ENCODE measurements around the gene YIF1B. TPM values are rescaled to one million over a fixed set of nuclear protein-coding genes. Genes with fewer than 3 reads are reported as not detected.

Gene YIF1B
- total RNA-seq = 73.3 and 84.5 TPM in 2 replicates

GRCh38 chr19:38315657-38316476, at the start of gene YIF1B:
Gene YIF1B, minus strand, starts transcription at chr19:38315947. Its CDS starts 30 bp downstream, at chr19:38315917.

DNA sequence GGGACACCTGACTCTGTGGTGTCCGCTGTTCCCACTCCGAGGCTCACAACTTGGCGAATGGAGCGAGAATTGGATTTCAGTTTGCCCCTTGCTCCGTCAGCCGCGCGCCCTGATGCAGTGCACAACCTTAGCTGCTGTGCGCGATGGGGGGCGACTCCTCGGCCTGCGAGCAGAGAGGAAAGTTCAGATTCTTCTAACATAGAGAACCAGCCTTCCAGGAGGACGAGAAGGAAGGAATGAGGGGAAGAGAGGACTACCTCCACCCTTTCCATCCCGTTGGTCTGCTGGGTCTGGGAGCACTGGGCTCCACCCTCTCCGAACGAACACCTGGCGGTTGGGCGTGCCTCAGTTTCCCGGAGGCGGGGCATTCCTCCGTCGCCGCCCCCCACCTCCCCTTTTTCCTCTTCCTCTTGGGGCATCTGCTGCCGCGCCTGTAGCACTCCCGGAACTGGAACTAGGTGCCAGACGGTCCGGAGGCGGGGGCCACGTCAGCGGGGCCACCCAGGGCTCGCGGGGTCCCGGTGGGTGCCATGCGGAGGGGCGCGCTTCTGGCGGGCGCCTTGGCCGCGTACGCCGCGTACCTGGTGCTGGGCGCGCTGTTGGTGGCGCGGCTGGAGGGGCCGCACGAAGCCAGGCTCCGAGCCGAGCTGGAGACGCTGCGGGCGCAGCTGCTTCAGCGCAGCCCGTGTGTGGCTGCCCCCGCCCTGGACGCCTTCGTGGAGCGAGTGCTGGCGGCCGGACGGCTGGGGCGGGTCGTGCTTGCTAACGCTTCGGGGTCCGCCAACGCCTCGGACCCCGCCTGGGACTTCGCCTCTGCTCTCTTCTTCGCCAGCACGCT, 3.9 kb upstream of the YIF1B start, which contains the start of gene KCNK6:
KCNK6 (plus strand) TSS at position 425 of the 838 bp plus-strand sequence; CDS start at position 531, 106 bp downstream.

DNA sequence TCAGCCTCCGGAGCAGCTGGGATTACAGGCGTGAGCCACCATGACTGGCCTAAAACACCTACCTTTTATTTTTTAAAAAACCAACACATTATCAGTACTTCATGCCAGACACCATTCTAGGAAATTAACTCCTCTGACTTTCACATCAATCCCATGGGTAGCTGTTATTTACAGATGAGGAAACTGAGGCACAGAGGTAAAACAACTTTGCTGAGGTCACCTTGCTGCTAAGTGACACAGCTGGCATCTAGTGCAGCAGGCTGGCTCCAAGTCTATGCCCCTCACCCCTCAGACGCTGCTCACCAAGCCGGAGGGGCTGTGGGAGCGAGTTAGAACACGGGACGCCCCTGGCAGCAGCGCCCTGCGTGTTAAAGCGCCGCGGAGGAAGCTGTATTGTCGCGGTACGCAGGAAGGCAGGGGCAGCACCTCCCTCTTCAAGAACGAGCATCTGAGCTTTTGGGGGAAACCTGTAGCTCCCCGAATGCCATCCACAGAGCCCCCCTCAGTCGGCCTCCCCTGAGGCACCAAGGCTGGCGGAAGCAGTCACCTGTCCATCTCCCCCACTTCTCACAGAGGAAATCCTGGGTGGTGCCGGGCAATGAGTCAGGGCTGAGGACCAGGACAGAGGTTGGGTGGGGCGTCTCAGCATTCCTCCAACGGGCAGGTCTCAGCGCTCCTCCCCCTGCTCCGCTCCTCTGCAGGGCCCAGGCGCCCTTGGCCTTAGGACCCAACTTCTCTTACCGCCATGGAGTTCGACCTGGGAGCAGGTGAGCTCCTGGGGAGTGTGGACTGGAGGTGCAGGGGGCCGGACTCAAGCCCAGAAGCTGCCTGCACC, 12.0 kb downstream of the YIF1B start, which contains the start of gene C19orf33:
C19orf33 (plus strand) TSS at position 735 of the 835 bp plus-strand sequence; CDS start at position 746, 11 bp downstream.

DNA sequence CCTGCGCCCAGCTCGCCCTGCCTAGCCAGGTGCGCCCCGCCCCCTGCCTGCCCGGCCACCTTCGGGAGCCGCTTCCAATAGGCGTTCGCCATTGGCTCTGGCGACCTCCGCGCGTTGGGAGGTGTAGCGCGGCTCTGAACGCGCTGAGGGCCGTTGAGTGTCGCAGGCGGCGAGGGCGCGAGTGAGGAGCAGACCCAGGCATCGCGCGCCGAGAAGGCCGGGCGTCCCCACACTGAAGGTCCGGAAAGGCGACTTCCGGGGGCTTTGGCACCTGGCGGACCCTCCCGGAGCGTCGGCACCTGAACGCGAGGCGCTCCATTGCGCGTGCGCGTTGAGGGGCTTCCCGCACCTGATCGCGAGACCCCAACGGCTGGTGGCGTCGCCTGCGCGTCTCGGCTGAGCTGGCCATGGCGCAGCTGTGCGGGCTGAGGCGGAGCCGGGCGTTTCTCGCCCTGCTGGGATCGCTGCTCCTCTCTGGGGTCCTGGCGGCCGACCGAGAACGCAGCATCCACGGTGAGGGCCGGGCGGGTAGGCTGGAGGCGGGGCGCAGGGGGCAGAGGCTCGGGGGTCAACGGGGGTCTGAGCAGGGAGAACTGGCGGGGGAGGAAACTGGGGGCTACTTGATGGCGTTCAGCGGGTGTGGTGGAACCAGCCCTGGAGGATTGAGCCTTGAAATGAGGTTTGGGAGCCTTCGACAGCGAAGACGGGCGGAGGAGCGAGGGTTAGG, 51.1 kb downstream of the YIF1B start, which contains the start of gene SPINT2:
SPINT2 (plus strand) TSS at position 88 of the 727 bp plus-strand sequence; CDS start at position 408, 320 bp downstream.

Small RNAs within 50 kb of the gene (small RNA-seq; reads per million reads assigned to genes)
- gene RF00019 (ENCODE audit: low replicate concordance) = not detected

Other genes starting within 250 kb of the YIF1B start
- 0.88 and 5.9 TPM in 2 replicates for gene DPF1, start 91.7 kb downstream of the YIF1B start, total RNA-seq
- 0.44 and 1.6 TPM in 2 replicates for gene PPP1R14A, start 59.6 kb downstream of the YIF1B start, total RNA-seq
- gene SPINT2, start 51.4 kb downstream of the YIF1B start, total RNA-seq = 4.9 and 9.8 TPM in 2 replicates
- gene C19orf33, start 11.7 kb downstream of the YIF1B start, total RNA-seq = not detected in 2 replicates
- 10.5 and 13.1 TPM in 2 replicates for gene KCNK6, start 3.9 kb upstream of the YIF1B start, total RNA-seq
- 1.1 TPM in 1 of 2 replicates, not detected in the other for gene CATSPERG, start 19.9 kb upstream of the YIF1B start, total RNA-seq
- gene PSMD8, start 58.6 kb upstream of the YIF1B start, total RNA-seq = 326 and 416 TPM in 2 replicates
- gene GGN, start 72.1 kb upstream of the YIF1B start, total RNA-seq = 0.44 and 0.57 TPM in 2 replicates
- gene SPRED3, start 72.8 kb upstream of the YIF1B start, total RNA-seq = 3.7 and 10.2 TPM in 2 replicates
- 9.7 and 11.2 TPM in 2 replicates for gene FAM98C, start 87.1 kb upstream of the YIF1B start, total RNA-seq
- gene RASGRP4, start 110.3 kb upstream of the YIF1B start, total RNA-seq = not detected in 2 replicates
- gene RYR1, start 117.7 kb upstream of the YIF1B start, total RNA-seq = under 0.01 TPM in 2 replicates

All from placental pericyte (primary cell).